ENCODE data around the gene SOX4.
A peak's percentile ranks its signal among the peaks of the same experiment; 100 is the strongest.

Gene SOX4

GRCh38 chr6:21591446-21591845, 2.1 kb upstream of the SOX4 start:
- in situ Hi-C loops (cut with MboI; ENCODE audit: low sequenced_read_pairs, unreplicated experiment): loop anchor here (25.0 kb wide), 2 partner anchors 654 to 729 kb away; no protein-coding TSS in a partner anchor
- no peak for TF ChIP-seq CTCF (IDR thresholded peaks at IDR 0.05; ENCODE audit: borderline replicate concordance, control extremely low read depth, extremely low read depth, insufficient read depth, missing control alignments)
- no peak for DNase-seq (ENCODE audit: low spot score)

GRCh38 chr6:21592953-21593352, 598 bp upstream of the SOX4 start:
- TF ChIP-seq CTCF (IDR thresholded peaks at IDR 0.05; ENCODE audit: borderline replicate concordance, control extremely low read depth, extremely low read depth, insufficient read depth, missing control alignments): no peak
- in situ Hi-C loops (cut with MboI; ENCODE audit: low sequenced_read_pairs, unreplicated experiment): loop anchor here (25.0 kb wide), 2 partner anchors 656 to 731 kb away; no protein-coding TSS in a partner anchor
- no peak for DNase-seq (ENCODE audit: low spot score)

- no peak for TF ChIP-seq CTCF (IDR thresholded peaks at IDR 0.05; ENCODE audit: borderline replicate concordance, control extremely low read depth, extremely low read depth, insufficient read depth, missing control alignments)
- no peak for DNase-seq (ENCODE audit: low spot score)
- in situ Hi-C loops (cut with MboI; ENCODE audit: low sequenced_read_pairs, unreplicated experiment): loop anchor here (25.0 kb wide), 2 partner anchors 657 to 732 kb away; no protein-coding TSS in a partner anchor
Observed at GRCh38 chr6:21593927-21594415, 420 bp downstream of the SOX4 start.

- in situ Hi-C loops (cut with MboI; ENCODE audit: low sequenced_read_pairs, unreplicated experiment): loop anchor here (25.0 kb wide), 2 partner anchors 657 to 732 kb away; no protein-coding TSS in a partner anchor
- DNase-seq (ENCODE audit: low spot score): peak; percentile 66
- TF ChIP-seq CTCF (IDR thresholded peaks at IDR 0.05; ENCODE audit: borderline replicate concordance, control extremely low read depth, extremely low read depth, insufficient read depth, missing control alignments): no peak
Observed at GRCh38 chr6:21594416-21595281, 1.1 kb downstream of the SOX4 start.

- TF ChIP-seq CTCF (IDR thresholded peaks at IDR 0.05; ENCODE audit: borderline replicate concordance, control extremely low read depth, extremely low read depth, insufficient read depth, missing control alignments): no peak
- peak; percentile 47 for DNase-seq (ENCODE audit: low spot score)
- in situ Hi-C loops (cut with MboI; ENCODE audit: low sequenced_read_pairs, unreplicated experiment): loop anchor here (25.0 kb wide), 2 partner anchors 658 to 733 kb away; no protein-coding TSS in a partner anchor
Observed at GRCh38 chr6:21595285-21596144, 2.0 kb downstream of the SOX4 start.
